Fibroblast of lung (primary cell): ENCODE data around the gene RAB36. TPM values are rescaled to one million over a fixed set of nuclear protein-coding genes. Genes with fewer than 3 reads are reported as not detected.

ENCODE experiments used
- DNase-seq, 2 donors: peaks; one replicate each; pipeline versions ENCODE4 v3.0.0 to v3.0.0-alpha.2; 2010; ENCODE audit warnings: low read depth in 2 of 2
- H2AFZ ChIP-seq: 2 replicates; pipeline ENCODE4 v1.5.1; 2012; ENCODE audit warnings: low read length, control low read depth, inconsistent platforms
- H3K27ac ChIP-seq: 2 replicates; pipeline ENCODE4 v1.5.1; 2011; ENCODE audit warnings: low read length, control low read depth; ENCODE audit not compliant: insufficient read depth
- H3K27me3 ChIP-seq: 2 replicates; pipeline ENCODE4 v1.5.1; 2011; ENCODE audit warnings: mild to moderate bottlenecking, low read length; ENCODE audit not compliant: control insufficient read depth, insufficient read depth
- H3K36me3 ChIP-seq: 2 replicates; pipeline ENCODE4 v1.5.1; 2011; ENCODE audit warnings: low read length; ENCODE audit not compliant: control insufficient read depth, insufficient read depth
- H3K4me1 ChIP-seq: 2 replicates; pipeline ENCODE4 v1.5.1; 2011; ENCODE audit warnings: low read length; ENCODE audit not compliant: control insufficient read depth, insufficient read depth; ENCODE audit errors: extremely low read depth
- H3K4me2 ChIP-seq: 2 replicates; pipeline ENCODE4 v1.5.1; 2011; ENCODE audit warnings: low read length, control low read depth; ENCODE audit not compliant: insufficient read depth; ENCODE audit errors: extremely low read depth
- H3K4me3 ChIP-seq, 4 experiments: fragments of 200-600 bp in 1 of 4; sonication (generic) in 1 of 4; replicated peaks in 1 of 4; 2 replicates each; pipeline ENCODE4 v1.5.1; 2011 to 2016; ENCODE audit warnings: low read length in 4 of 4, low read depth in 3 of 4, mild to moderate bottlenecking in 3 of 4, control low read depth in 2 of 4, inconsistent platforms in 1 of 4, mixed read lengths in 1 of 4; ENCODE audit not compliant: insufficient read depth in 1 of 4; ENCODE audit errors: control extremely low read depth in 1 of 4
- H3K79me2 ChIP-seq: 2 replicates; pipeline ENCODE4 v1.5.1; 2012; ENCODE audit warnings: mild to moderate bottlenecking, low read length, inconsistent platforms; ENCODE audit not compliant: control insufficient read depth, insufficient read depth
- H3K9ac ChIP-seq: 2 replicates; pipeline ENCODE4 v1.5.1; 2011; ENCODE audit warnings: mild to moderate bottlenecking, low read length, control low read depth; ENCODE audit not compliant: insufficient read depth
- H3K9me3 ChIP-seq: 2 replicates; pipeline ENCODE4 v1.5.1; 2012; ENCODE audit warnings: low read depth, low read length; ENCODE audit not compliant: control insufficient read depth, insufficient read depth
- H4K20me1 ChIP-seq: 2 replicates; pipeline ENCODE4 v1.5.1; 2011; ENCODE audit warnings: low read length; ENCODE audit not compliant: control insufficient read depth, insufficient read depth; ENCODE audit errors: extremely low read depth
- CTCF ChIP-seq, 2 donors: IDR thresholded peaks in 1 of 2; conservative IDR thresholded peaks in 1 of 2; 1 replicate in 1 of 2; 2 replicates in 1 of 2; pipeline ENCODE4 v1.5.1; 2011 to 2012; ENCODE audit warnings: low read length in 2 of 2, control low read depth in 1 of 2, inconsistent platforms in 1 of 2, low read depth in 1 of 2, mild to moderate bottlenecking in 1 of 2
- EZH2 ChIP-seq: IDR thresholded peaks from 2 replicates; pipeline ENCODE4 v1.5.1; 2012; ENCODE audit warnings: low read length, control low read depth, mild to moderate bottlenecking; ENCODE audit errors: missing control alignments
- polyA plus RNA-seq, 2 donors: library from polyadenylated mRNA; depleted of rRNA in 1 of 2; stranded (reverse) in 1 of 2; unstranded in 1 of 2; fragments of >200 nt; gene quantifications; 2 replicates each; pipeline ENCODE4 v1.2.1, GENCODE V29; 2011 to 2012; ENCODE audit warnings: missing spikeins in 1 of 2
- total RNA-seq: library from RNA; depleted of rRNA; stranded (reverse); fragments of >200 nt; gene quantifications from 2 replicates; pipeline ENCODE4 v1.2.1, GENCODE V29; 2014

Gene RAB36
- total and polyA plus RNA-seq, 2 donors (not counting 1 experiment from before 2014, with no cell fraction given) = 2.5 to 3.7 TPM

GRCh38 chr22:23108249-23109078, 36.8 kb upstream of the RAB36 start:
- Histone ChIP-seq H3K27ac (no peak overlapping the region), H3K79me2 (no peaks in the 10 kb centered on the region), H3K4me3 (no peak overlapping the region), H3K27me3 (no peaks in the 10 kb centered on the region), H3K9ac (no peak overlapping the region), H3K36me3 (no peaks in the 10 kb centered on the region), H3K4me2 (no peak overlapping the region), H3K4me1 (no peaks in the 10 kb centered on the region), H4K20me1 (no peaks in the 10 kb centered on the region), H3K9me3 (no peaks in the 10 kb centered on the region), H2AFZ (no peak overlapping the region)
- TF ChIP-seq CTCF (conservative IDR thresholded peaks at IDR 0.05 in 1 of 2, IDR thresholded peaks at IDR 0.05 in 1 of 2; ENCODE audit: low read depth in 1 of 2, low read length in 2 of 2) (no peak), EZH2 (no peak)
- DNase-seq = no peak

- no peak overlapping the region for H3K4me3 ChIP-seq
- H2AFZ ChIP-seq = no peak overlapping the region
- H3K4me2 ChIP-seq = no peak overlapping the region
- DNase-seq = no peak
- TF ChIP-seq EZH2 (no peak), CTCF (conservative IDR thresholded peaks at IDR 0.05 in 1 of 2, IDR thresholded peaks at IDR 0.05 in 1 of 2; ENCODE audit: low read depth in 1 of 2, low read length in 2 of 2) (no peak)
- H3K9ac ChIP-seq = no peak overlapping the region
- H3K79me2 ChIP-seq = no peaks in the 10 kb centered on the region
- H3K9me3 ChIP-seq = no peaks in the 10 kb centered on the region
- no peaks in the 10 kb centered on the region for H3K4me1 ChIP-seq
- H3K36me3 ChIP-seq = no peaks in the 10 kb centered on the region
- no peaks in the 10 kb centered on the region for H3K27me3 ChIP-seq
- no peak overlapping the region for H3K27ac ChIP-seq
- no peaks in the 10 kb centered on the region for H4K20me1 ChIP-seq
These were observed 36.3 kb upstream of the RAB36 start for GRCh38 chr22:23109079-23109347.

- no peak overlapping the region for H3K4me3 ChIP-seq
- TF ChIP-seq CTCF (conservative IDR thresholded peaks at IDR 0.05 in 1 of 2, IDR thresholded peaks at IDR 0.05 in 1 of 2; ENCODE audit: low read depth in 1 of 2, low read length in 2 of 2) = no peak
- no peak for TF ChIP-seq EZH2
- H3K27me3 ChIP-seq = no peaks in the 10 kb centered on the region
- DNase-seq = no peak
- no peaks in the 10 kb centered on the region for H3K79me2 ChIP-seq
- H3K9ac ChIP-seq = no peak overlapping the region
- H3K36me3 ChIP-seq = no peaks in the 10 kb centered on the region
- H3K4me1 ChIP-seq = no peaks in the 10 kb centered on the region
- no peaks in the 10 kb centered on the region for H4K20me1 ChIP-seq
- no peaks in the 10 kb centered on the region for H3K9me3 ChIP-seq
- no peak overlapping the region for H3K4me2 ChIP-seq
- H3K27ac ChIP-seq = no peak overlapping the region
- H2AFZ ChIP-seq = no peak overlapping the region
These were observed 35.8 kb upstream of the RAB36 start for GRCh38 chr22:23109441-23109978.
